Measurements from ENCODE around the gene CNPY4. TPM values are rescaled to one million over a fixed set of nuclear protein-coding genes. Genes with fewer than 3 reads are reported as not detected.
"Not testable (repeated sequence)": the region's sequence is repeated elsewhere in the genome, so short reads cannot be mapped to it uniquely, and the experiment has no call there.

Gene CNPY4
- polyA plus RNA-seq, 2 donors, result 5.5 to 5.8 TPM

- Histone ChIP-seq H3K4me1 (ENCODE audit: control insufficient read depth in 2 of 2, insufficient read depth in 2 of 2, low read length in 1 of 2) (no peaks in the 10 kb centered on the region), H3K9me3 (ENCODE audit: control insufficient read depth in 2 of 2, insufficient read depth in 1 of 2, low read depth in 1 of 2, low read length in 1 of 2) (no peaks in the 10 kb centered on the region), H3K4me3 (ENCODE audit: low read depth in 1 of 2, low read length in 2 of 2) (no peak overlapping the region), H3K27me3 (ENCODE audit: control insufficient read depth in 1 of 2, insufficient read depth in 2 of 2, low read length in 2 of 2) (no peaks in the 10 kb centered on the region), H3K36me3 (ENCODE audit: control insufficient read depth in 2 of 2, insufficient read depth in 2 of 2, low read length in 1 of 2) (no peaks in the 10 kb centered on the region), H3K27ac (ENCODE audit: low read depth in 2 of 2, low read length in 1 of 2) (no peak overlapping the region)
- WGBS, 2 donors, result 64 to 65% methylated on average over 3 of the region's 3 CpGs
Observed at GRCh38 chr7:100141555-100141949, 22.1 kb downstream of the CNPY4 start.

- no peak overlapping the region for H3K27ac ChIP-seq (ENCODE audit: low read depth in 2 of 2, low read length in 1 of 2)
- WGBS, 2 donors, result 90 to 97% methylated on average over 3 of the region's 3 CpGs
- no peaks in the 10 kb centered on the region for H3K27me3 ChIP-seq (ENCODE audit: control insufficient read depth in 1 of 2, insufficient read depth in 2 of 2, low read length in 2 of 2)
- no peaks in the 10 kb centered on the region for H3K9me3 ChIP-seq (ENCODE audit: control insufficient read depth in 2 of 2, insufficient read depth in 1 of 2, low read depth in 1 of 2, low read length in 1 of 2)
- H3K4me1 ChIP-seq (ENCODE audit: control insufficient read depth in 2 of 2, insufficient read depth in 2 of 2, low read length in 1 of 2), result no peaks in the 10 kb centered on the region
- no peaks in the 10 kb centered on the region for H3K36me3 ChIP-seq (ENCODE audit: control insufficient read depth in 2 of 2, insufficient read depth in 2 of 2, low read length in 1 of 2)
- no peak overlapping the region for H3K4me3 ChIP-seq (ENCODE audit: low read depth in 1 of 2, low read length in 2 of 2)
Observed at GRCh38 chr7:100142461-100142860, 23.0 kb downstream of the CNPY4 start.

DNA sequence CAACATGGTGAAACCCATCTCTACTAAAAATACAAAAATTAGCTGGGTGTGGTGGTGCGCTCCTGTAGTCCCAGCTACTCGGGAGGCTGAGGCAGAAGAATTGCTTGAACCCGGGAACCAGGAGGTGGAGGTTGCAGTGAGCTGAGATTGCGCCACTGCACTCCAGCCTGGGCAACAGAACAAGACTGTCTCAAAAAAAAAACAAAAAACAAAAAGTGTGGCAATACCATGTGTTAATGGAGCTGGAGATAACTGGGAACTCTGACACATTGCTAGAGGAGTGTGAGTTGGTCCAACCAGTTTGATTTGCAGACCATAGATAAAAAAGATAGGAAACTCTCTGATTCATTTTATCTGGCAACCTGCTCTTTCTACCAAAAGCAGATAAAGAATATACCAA, 26.9 kb downstream of the CNPY4 start:
- 88 to 90% methylated on average over 4 of the region's 4 CpGs for WGBS, 2 donors
- H3K27ac ChIP-seq (ENCODE audit: low read depth in 2 of 2, low read length in 1 of 2); H3K9me3 ChIP-seq (ENCODE audit: control insufficient read depth in 2 of 2, insufficient read depth in 1 of 2, low read depth in 1 of 2, low read length in 1 of 2); H3K36me3 ChIP-seq (ENCODE audit: control insufficient read depth in 2 of 2, insufficient read depth in 2 of 2, low read length in 1 of 2); H3K4me3 ChIP-seq (ENCODE audit: low read depth in 1 of 2, low read length in 2 of 2); H3K4me1 ChIP-seq (ENCODE audit: control insufficient read depth in 2 of 2, insufficient read depth in 2 of 2, low read length in 1 of 2); H3K27me3 ChIP-seq (ENCODE audit: control insufficient read depth in 1 of 2, insufficient read depth in 2 of 2, low read length in 2 of 2): not testable (repeated sequence)

DNA sequence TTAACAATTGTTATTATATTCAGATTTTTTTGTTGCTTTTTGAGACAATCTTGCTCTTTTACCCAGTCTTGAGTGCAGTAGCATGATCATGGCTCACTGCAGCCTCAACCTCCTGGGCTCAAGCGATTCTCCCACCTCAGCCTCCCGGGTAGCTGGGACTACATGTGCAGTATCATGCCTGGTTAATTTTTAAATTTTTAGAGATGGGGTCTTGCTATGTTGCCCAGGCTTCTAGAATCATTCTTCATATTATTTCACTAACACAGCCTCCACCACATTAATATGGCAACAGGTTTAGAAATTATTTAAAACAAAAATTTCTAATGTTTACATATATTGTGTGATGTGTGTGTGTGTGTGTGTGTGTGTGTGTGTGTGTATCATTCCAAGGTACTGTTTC, 27.8 kb downstream of the CNPY4 start:
- no peaks in the 10 kb centered on the region for H3K36me3 ChIP-seq (ENCODE audit: control insufficient read depth in 2 of 2, insufficient read depth in 2 of 2, low read length in 1 of 2)
- H3K9me3 ChIP-seq (ENCODE audit: control insufficient read depth in 2 of 2, insufficient read depth in 1 of 2, low read depth in 1 of 2, low read length in 1 of 2), result no peaks in the 10 kb centered on the region
- H3K4me1 ChIP-seq (ENCODE audit: control insufficient read depth in 2 of 2, insufficient read depth in 2 of 2, low read length in 1 of 2), result peaks cover 0 to 2% of the 10 kb centered on the region in 2 donors
- H3K27ac ChIP-seq (ENCODE audit: low read depth in 2 of 2, low read length in 1 of 2), result no peak overlapping the region
- WGBS, 2 donors, result 93 to 98% methylated on average over 2 of the region's 2 CpGs
- H3K4me3 ChIP-seq (ENCODE audit: low read depth in 1 of 2, low read length in 2 of 2), result no peak overlapping the region
- H3K27me3 ChIP-seq (ENCODE audit: control insufficient read depth in 1 of 2, insufficient read depth in 2 of 2, low read length in 2 of 2), result no peaks in the 10 kb centered on the region

- peak overlapping the region; percentile 79 to 84 for H3K27ac ChIP-seq (ENCODE audit: low read depth in 2 of 2, low read length in 1 of 2)
- peaks cover 2% of the 10 kb centered on the region in 2 donors for H3K36me3 ChIP-seq (ENCODE audit: control insufficient read depth in 2 of 2, insufficient read depth in 2 of 2, low read length in 1 of 2)
- no peaks in the 10 kb centered on the region for H3K9me3 ChIP-seq (ENCODE audit: control insufficient read depth in 2 of 2, insufficient read depth in 1 of 2, low read depth in 1 of 2, low read length in 1 of 2)
- H3K4me1 ChIP-seq (ENCODE audit: control insufficient read depth in 2 of 2, insufficient read depth in 2 of 2, low read length in 1 of 2), result peaks cover 0 to 2% of the 10 kb centered on the region in 2 donors
- no peaks in the 10 kb centered on the region for H3K27me3 ChIP-seq (ENCODE audit: control insufficient read depth in 1 of 2, insufficient read depth in 2 of 2, low read length in 2 of 2)
- H3K4me3 ChIP-seq (ENCODE audit: low read depth in 1 of 2, low read length in 2 of 2), result peak overlapping the region; percentile 31 to 92
- WGBS, 2 donors, result 10 to 11% methylated on average over 14 of the region's 14 CpGs
Observed at GRCh38 chr7:100148225-100148558, 28.8 kb downstream of the CNPY4 start.

DNA sequence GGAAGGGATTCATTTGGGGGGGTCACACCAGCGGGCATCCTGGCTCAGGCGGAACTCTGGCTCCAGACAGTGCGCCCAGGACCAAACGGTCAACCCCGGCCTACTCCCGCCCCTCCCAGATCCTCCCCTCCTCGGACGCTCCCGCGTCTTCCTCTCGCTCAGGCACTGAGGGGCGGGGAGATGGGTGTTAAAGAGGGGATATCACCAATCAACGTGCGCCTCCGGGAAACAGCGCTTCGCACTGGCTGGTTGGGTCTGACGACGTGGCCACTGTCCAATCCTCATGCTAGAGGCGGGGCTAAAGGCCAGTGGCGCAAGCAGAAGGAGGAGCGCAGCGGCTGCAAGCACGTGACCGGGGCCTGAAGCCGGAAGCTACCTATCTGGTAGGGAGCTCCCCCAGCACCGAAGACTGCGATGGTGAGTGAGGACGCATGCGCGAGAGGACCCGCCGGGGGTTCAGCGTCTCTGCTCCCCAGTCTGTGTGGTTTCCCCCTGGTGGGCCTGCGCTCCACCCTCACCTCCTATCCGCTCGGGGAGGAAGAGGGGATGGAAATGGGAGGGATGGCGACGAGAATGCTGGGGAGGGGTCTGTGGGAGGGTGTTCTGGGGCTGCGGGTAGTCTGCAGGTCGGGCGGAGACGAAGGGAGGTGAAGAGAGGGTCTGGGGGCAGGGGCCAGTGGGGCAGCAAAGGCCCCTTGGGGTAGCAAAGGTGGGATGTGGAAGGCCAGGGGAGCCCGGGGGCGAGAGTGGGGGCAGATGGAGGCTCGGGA, 29.3 kb downstream of the CNPY4 start, which contains the start of gene LAMTOR4:
Gene LAMTOR4 (plus strand): TSS at position 360 of the 770 bp plus-strand sequence. CDS start 55 bp downstream, at position 415.
- Histone ChIP-seq H3K9me3 (ENCODE audit: control insufficient read depth in 2 of 2, insufficient read depth in 1 of 2, low read depth in 1 of 2, low read length in 1 of 2) (no peaks in the 10 kb centered on the region), H3K36me3 (ENCODE audit: control insufficient read depth in 2 of 2, insufficient read depth in 2 of 2, low read length in 1 of 2) (peaks cover 4 to 7% of the 10 kb centered on the region in 2 donors), H3K27me3 (ENCODE audit: control insufficient read depth in 1 of 2, insufficient read depth in 2 of 2, low read length in 2 of 2) (no peaks in the 10 kb centered on the region), H3K27ac (ENCODE audit: low read depth in 2 of 2, low read length in 1 of 2) (peak within 1 kb of the TSS; percentile 84 to 89), H3K4me3 (ENCODE audit: low read depth in 1 of 2, low read length in 2 of 2) (peak within 1 kb of the TSS; percentile 92 to 97), H3K4me1 (ENCODE audit: control insufficient read depth in 2 of 2, insufficient read depth in 2 of 2, low read length in 1 of 2) (peaks cover 0 to 2% of the 10 kb centered on the region in 2 donors)
- WGBS, 2 donors, result 0 to 1% methylated on average over 46 of the region's 46 CpGs

DNA sequence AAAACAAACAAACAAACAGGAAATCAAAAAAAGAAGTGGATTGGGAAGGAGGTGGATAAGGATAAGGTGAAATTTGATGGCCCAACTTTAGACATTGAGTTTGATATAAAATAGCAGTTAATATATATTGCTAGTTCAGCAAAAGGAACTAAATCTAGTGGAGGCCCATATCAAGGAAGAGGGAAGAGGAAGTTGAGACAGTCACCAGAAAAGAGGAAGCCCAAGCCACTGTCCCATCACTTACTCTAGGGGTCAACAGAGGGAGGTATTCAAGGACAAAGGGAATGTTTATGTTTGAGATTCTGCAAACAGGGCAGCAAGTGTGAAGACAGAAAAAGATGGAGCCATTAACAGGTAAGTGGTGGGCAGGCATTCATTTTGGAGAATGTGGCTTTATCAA, 33.0 kb downstream of the CNPY4 start:
- no peaks in the 10 kb centered on the region for H3K27me3 ChIP-seq (ENCODE audit: control insufficient read depth in 1 of 2, insufficient read depth in 2 of 2, low read length in 2 of 2)
- no peaks in the 10 kb centered on the region for H3K9me3 ChIP-seq (ENCODE audit: control insufficient read depth in 2 of 2, insufficient read depth in 1 of 2, low read depth in 1 of 2, low read length in 1 of 2)
- peaks cover 17 to 30% of the 10 kb centered on the region in 2 donors for H3K36me3 ChIP-seq (ENCODE audit: control insufficient read depth in 2 of 2, insufficient read depth in 2 of 2, low read length in 1 of 2)
- no peak overlapping the region for H3K27ac ChIP-seq (ENCODE audit: low read depth in 2 of 2, low read length in 1 of 2)
- no peak overlapping the region for H3K4me3 ChIP-seq (ENCODE audit: low read depth in 1 of 2, low read length in 2 of 2)
- peaks cover 4 to 6% of the 10 kb centered on the region in 2 donors for H3K4me1 ChIP-seq (ENCODE audit: control insufficient read depth in 2 of 2, insufficient read depth in 2 of 2, low read length in 1 of 2)

- 88 to 90% methylated on average over 18 of the region's 18 CpGs for WGBS, 2 donors
- Histone ChIP-seq H3K27ac (ENCODE audit: low read depth in 2 of 2, low read length in 1 of 2) (peak overlapping the region in 1 of 2 donors; percentile 61), H3K4me1 (ENCODE audit: control insufficient read depth in 2 of 2, insufficient read depth in 2 of 2, low read length in 1 of 2) (peaks cover 6 to 10% of the 10 kb centered on the region in 2 donors)
Observed at GRCh38 chr7:100152937-100153666, 33.7 kb downstream of the CNPY4 start.

GRCh38 chr7:100153708-100154535, 34.5 kb downstream of the CNPY4 start:
- peaks cover 17 to 30% of the 10 kb centered on the region in 2 donors for H3K36me3 ChIP-seq (ENCODE audit: control insufficient read depth in 2 of 2, insufficient read depth in 2 of 2, low read length in 1 of 2)
- no peak overlapping the region for H3K4me3 ChIP-seq (ENCODE audit: low read depth in 1 of 2, low read length in 2 of 2)
- H3K27me3 ChIP-seq (ENCODE audit: control insufficient read depth in 1 of 2, insufficient read depth in 2 of 2, low read length in 2 of 2), result no peaks in the 10 kb centered on the region
- H3K9me3 ChIP-seq (ENCODE audit: control insufficient read depth in 2 of 2, insufficient read depth in 1 of 2, low read depth in 1 of 2, low read length in 1 of 2), result no peaks in the 10 kb centered on the region
- WGBS, 2 donors, result 66 to 70% methylated on average over 16 of the region's 16 CpGs
- H3K27ac ChIP-seq (ENCODE audit: low read depth in 2 of 2, low read length in 1 of 2), result peak overlapping the region in 1 of 2 donors; percentile 61
- peaks cover 6 to 10% of the 10 kb centered on the region in 2 donors for H3K4me1 ChIP-seq (ENCODE audit: control insufficient read depth in 2 of 2, insufficient read depth in 2 of 2, low read length in 1 of 2)

More at GRCh38 chr7:100152937-100153666, 33.7 kb downstream of the CNPY4 start:
- Histone ChIP-seq H3K9me3 (ENCODE audit: control insufficient read depth in 2 of 2, insufficient read depth in 1 of 2, low read depth in 1 of 2, low read length in 1 of 2) (no peaks in the 10 kb centered on the region), H3K27me3 (ENCODE audit: control insufficient read depth in 1 of 2, insufficient read depth in 2 of 2, low read length in 2 of 2) (no peaks in the 10 kb centered on the region), H3K4me3 (ENCODE audit: low read depth in 1 of 2, low read length in 2 of 2) (no peak overlapping the region), H3K36me3 (ENCODE audit: control insufficient read depth in 2 of 2, insufficient read depth in 2 of 2, low read length in 1 of 2) (peaks cover 17 to 30% of the 10 kb centered on the region in 2 donors)

All from esophagus (tissue), 2 donors.